Embryonic facial prominence (tissue), 1 donor: ENCODE results near the gene C4orf50.
"Not testable (repeated sequence)": the region's sequence is repeated elsewhere in the genome, so short reads cannot be mapped to it uniquely, and the experiment has no call there.

Experiments
- DNase-seq: peaks from one replicate; pipeline ENCODE4 v3.0.0-alpha.2; 2016; ENCODE audit errors: extremely low spot score

Gene C4orf50

DNA sequence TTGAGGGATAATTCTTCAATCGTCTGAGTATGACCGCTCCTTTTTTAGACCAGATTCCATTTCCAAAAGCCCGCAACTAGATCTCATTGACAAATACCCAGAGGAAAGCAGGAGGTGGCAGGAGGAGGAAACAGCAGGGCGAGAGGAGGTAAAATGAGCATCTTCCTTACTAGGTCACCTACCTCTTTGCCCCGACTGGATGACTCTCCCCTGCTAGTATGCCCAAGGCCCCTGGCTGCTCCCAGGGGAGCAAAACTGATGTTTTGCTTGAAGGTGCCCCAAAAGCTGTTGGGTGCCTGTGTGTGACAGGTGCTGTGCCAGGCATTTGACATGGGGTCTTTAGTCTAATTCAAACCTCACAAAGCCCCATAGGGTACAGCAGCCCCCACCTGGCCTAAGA is 48.9 kb downstream of the C4orf50 start:
- no peak for DNase-seq

DNA sequence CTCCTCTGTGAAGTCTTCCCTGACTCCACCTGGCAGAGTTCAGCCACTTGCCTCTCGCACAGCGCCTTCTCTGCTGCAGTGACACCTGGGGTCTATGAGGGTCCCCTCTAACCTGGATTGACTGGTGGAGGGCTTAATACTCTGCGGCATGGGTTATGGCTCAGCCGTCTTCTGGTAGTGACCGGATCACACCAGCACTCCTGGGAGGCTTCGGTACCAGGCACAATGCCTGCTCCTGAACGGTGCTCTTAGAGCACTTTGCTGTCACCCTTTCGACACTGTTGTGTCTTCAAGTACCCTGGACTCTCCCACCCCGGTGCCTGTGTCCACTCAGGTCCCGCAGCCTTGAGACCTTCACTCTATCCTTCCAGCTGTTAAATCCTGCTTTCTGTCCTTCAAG is 50.0 kb downstream of the C4orf50 start:
- DNase-seq = no peak

DNA sequence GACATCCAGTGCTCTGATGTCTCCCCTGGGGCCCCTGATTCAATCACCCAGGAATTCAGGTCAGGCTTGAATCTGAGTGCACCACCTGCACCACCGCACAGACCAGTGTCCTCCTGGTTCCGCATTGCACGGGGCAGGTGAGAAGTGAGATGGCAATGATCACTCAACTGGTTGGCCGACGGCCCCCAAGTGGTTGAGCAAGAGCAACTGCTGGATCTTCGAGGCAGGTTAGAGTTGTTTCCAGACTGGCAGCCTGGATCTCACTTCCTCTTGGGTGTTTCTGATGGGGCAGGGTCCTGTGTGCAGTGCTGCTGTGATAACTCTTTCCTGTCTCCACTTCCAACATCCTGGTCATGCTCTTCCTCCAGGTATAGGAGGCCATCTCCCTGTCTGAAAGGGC is 50.4 kb downstream of the C4orf50 start:
- no peak for DNase-seq

DNA sequence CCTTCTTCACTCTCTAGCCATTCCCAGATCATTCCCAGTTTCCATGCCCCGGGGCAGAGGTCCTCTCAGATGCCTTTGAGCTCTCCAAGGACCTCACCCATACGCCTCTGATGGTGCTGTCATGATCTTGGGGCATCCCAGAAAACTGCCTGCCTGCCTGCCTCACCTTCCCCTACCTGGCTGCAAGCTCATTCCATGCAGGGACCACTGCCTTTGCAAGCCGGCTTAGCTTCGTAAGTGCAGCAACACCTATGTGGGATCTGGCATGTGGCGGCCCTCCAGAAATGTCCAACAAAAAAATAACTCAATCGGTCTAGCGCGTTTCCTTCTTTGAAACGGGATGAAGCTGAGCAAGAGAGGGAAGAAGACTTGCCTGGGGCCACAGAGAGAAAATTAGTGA is 53.0 kb downstream of the C4orf50 start:
- no peak for DNase-seq

DNA sequence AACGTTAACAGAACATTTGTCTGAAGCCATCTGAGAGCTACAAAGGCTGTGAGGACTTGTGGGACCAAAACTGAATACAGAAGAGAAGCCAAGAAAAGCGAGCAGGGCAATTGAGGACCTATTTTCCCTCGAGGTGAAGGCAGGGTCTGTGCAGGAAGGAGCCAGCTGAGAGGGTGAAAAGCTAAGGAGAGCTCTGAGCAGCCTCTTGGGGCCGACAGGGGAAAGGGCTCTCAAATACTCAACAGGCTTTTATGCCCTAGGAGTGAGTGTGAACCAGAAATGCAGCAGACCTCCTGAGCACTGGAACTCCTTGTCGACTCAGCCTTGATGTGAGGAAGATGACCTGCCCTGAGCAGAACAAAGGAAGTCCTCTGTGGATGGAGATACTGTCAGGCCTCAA is 54.2 kb downstream of the C4orf50 start:
- no peak for DNase-seq

DNA sequence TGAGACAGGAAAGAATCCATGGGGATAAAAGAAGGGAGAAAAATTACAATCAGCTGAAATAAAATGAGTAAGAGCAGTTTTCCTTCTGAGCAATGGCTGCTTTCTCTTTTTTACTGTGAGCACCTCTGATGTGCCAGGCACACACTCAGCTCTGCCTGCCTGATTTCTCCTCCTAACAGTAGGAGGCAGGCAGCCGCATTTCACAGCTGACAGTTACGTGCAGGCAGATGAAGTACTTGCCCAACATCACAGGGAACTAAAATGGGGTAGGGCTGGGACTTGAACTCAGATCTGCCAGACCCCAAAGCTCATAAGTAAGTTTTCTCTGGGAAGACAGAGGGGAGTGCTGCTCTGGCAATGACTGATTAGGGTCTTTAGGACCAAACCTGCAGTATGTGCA is 54.6 kb downstream of the C4orf50 start:
- DNase-seq = no peak

DNA sequence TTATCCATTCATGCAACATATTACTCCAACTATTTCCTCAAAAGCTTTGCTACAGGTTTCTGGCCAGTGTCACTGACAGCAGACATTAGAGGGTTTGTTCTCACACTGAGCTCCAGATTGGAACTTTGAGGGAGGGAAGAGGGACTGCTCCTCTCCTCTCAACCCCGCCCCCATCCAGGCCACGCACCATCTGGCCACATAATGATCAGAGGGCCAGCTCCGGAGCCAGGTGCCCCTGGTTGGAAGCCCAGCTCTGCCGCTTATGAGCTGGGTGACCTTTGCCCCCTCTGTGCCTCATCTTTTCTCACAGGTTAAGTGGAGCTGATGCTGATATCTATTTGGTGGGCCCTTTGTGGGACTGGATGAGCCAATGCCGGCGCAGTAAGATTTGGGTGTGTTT is 55.8 kb downstream of the C4orf50 start:
- DNase-seq = no peak

DNA sequence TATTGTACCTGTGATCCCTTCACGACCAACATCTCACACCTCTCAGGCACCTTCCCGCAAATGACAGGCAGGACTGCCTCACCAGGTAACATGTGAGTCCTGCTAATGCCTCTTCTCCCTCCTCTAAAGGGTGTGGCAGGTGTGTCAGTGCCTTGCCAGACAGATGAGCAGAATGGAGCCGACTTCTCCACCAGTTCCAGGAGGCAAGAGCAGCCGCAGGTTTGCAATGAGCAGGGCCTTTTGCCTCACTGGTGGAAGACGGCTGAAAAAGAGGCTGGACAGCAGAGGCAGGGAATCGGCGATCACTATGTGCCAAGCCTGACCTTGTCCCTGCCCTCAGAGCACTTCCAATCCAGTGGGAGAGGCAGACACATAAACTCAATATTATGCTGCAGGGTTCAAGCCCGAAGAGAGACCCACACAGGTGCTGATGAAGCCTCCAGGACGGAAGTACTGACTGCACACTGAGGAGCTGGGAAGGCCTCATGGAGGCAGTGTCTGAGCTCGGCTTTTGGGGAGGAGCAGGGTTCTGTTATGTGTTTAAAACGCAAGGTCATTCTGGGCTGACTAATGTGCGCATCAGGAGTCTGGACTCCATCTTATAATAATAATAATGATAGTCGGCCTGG is 57.9 kb downstream of the C4orf50 start:
- no peak for DNase-seq

DNA sequence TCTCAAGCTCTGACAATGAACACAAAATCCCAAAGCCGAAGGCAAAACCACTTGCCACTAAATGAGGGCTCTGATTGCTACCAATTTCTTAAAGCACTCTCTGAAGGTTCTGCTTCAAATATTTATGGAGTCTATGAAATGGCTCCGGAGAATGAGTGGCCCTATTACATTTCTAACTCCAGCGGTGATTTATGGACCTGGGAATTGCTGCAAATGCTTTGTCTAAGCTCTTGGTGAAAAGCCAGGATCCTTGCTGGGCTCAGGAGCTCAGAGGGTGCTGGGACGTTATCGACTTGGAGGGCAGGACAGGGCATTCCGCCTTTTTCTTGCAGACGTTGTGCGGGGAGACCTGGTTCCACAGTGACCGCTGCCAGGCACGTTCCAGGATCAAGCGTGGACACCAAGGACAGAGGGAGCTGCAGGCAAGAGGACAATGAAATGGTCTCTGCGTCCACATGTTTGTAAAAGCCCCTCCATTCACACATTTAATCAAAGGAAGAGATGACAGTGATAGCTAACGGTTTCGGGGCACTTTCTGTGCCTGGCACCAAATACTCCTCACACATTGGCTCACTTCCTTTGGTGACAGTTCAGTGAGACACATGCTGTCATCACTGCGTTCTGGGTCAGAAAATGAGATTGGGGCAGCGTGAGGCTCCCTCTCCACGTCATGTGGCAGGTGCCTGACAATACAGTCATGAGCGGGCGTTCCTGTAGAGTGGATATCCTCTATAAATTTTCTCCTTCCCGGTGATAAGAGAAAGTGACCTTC is 58.8 kb downstream of the C4orf50 start:
- no peak for DNase-seq

DNA sequence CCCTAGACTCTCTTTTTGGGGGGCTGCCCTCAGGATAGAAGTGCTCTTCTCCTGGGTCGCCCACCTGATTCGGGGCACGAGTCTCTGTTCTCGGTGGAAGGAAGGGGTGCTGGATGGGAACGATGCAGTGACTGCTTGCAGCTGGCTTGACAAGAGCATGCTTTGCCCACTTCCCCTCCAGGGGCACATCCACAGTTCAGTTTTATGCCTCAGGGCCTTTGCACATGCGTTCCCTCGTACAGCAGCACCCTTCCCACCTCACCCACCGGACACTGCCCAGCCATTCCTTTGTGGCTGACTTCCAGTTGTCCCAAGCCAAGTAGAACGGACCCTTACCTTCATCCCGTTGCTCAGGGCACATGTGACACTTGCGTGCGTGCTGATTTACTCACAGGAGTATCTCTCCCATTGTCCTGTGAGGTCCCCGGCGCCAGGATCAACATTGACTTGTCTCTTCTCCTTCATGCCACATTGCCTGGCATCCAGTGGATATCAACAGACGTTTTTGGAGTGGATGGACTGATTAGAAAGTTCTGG is 60.0 kb downstream of the C4orf50 start:
- DNase-seq = no peak

DNA sequence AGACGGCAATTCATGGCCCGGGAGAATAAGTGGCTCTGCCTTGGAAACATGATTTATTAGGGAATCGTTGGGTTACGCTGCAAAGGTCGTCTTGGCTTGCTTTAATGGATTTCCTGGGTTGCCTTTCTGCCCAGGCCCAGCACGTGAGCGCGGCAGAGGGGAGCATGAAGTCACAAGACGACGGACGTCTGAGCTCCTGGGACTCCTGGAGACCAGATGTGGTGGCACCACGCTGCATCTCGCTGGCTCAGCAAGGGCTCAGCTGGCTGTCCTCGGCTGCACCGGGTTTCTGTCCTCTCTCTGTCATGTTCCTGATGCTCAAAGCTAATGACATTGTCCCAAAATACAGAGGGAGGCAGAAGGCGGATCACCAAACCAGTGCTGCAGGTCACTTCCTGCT is 61.2 kb downstream of the C4orf50 start:
- no peak for DNase-seq

DNA sequence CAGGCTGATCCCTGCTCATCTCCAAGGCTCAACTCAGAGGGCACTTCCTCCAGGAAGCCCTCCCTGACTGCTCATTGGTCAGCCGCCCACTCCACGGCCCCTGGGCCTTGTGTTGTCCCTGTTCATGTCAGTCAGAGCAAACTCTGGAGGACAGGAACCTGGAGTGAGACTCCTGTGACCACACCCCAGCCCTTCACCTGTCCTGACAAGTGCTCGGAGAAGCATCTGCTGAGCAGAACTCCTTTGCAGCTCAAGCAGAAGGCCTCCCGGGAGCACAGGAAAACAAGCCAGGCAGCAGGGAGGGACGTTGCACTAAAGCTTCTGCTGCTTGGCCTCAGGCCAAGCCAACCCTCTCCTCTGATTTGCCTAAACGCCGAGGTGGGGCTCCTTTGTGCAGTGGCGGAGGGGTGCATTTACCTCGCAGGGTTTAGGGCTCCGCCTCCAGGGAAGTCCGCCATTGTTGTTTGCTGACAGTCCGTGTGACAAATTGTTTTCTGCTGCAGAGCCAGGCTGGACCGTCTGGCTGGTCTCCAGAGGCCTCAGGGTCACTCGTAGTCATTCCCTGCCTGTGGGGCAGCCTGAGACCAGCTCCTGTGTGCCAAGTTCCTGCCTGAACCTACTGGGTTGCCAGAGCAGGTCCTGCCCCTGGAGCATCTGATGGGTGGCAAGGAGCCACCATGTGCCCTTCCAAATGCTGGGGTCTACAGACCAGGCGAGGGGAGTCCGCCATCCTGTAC is 61.8 kb downstream of the C4orf50 start:
- DNase-seq = peak; percentile 8

DNA sequence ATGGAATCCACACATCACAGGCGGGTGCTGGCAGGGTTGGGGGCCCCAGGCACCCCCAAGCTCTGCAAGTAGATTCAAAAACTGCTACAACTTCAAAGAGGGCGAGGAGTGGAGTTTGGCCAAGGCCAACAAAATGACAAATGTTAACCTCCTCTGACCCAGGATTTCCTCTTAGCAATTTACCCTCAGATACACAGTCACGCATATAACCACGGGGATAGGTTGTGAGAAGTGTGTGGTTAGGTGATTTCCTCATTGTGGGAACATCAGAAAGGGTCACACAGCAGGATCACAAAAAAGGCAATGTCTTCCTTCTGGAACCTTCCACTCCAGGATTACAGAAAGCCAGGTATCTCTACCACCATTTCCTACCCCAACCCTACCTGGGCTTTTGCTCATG is 62.4 kb downstream of the C4orf50 start:
- no peak for DNase-seq

DNA sequence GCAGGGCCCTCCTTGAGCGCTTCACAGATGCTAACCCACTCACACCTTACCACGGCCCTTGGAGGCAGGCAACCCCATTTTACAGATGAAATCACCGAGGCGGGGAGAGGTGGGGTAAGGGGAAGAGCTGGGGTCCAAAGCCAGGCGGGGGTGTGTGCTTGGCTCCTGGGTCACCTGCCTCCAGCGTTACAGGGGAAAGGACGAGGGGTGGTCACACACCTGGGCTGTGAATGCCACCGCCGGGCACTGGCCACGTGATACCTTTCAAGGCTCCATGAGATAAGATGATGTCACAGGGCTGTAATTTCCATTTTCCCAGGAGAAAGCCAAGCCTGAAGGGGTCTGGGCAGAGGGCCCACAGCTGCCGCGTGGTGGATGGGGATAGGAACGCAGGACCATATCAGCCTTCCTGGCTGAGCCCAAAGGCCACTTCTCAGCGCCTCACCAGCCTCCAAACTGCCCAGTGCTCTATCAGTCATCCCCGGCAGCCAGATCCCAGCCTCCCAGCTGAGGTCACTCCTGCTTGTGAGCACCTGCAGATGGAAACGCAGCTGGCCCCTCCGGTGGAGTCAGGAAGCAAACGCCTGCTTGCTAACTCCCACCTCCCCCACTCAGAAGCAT is 62.9 kb downstream of the C4orf50 start:
- no peak for DNase-seq

DNA sequence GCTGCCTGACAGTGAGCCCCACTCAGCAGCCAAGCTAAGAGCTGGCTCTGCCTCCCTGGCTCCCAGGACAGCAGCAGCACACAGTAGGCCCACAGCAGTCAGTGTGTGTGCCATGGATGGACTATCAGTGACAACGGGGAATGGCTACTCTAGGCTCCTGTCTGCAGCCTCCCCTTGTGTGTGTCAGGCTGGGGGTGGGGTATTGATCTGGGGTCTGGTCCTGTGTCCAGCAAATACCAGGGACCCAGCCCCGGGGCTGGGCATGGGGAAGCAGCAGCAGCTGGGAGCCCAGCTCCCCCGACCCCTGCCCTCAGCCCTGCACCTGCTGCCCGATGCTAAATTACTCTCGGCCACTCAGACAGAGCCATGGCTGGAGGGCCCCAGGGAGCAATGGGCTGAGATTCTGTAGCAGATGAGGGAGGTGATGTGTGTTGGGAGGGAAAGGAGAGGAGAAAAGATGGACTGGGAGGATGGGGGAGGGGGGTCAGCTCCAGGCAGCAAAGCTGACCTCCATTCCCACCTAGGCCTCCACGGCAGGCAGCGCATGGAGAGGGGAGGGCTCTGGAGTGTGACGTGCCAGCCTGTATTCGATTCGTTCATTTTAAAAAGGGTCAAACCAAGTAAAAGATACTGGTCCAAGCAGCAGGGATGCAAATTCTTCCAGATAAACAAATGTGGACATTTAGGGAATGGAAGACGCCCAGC is 64.0 kb downstream of the C4orf50 start:
- DNase-seq = no peak

DNA sequence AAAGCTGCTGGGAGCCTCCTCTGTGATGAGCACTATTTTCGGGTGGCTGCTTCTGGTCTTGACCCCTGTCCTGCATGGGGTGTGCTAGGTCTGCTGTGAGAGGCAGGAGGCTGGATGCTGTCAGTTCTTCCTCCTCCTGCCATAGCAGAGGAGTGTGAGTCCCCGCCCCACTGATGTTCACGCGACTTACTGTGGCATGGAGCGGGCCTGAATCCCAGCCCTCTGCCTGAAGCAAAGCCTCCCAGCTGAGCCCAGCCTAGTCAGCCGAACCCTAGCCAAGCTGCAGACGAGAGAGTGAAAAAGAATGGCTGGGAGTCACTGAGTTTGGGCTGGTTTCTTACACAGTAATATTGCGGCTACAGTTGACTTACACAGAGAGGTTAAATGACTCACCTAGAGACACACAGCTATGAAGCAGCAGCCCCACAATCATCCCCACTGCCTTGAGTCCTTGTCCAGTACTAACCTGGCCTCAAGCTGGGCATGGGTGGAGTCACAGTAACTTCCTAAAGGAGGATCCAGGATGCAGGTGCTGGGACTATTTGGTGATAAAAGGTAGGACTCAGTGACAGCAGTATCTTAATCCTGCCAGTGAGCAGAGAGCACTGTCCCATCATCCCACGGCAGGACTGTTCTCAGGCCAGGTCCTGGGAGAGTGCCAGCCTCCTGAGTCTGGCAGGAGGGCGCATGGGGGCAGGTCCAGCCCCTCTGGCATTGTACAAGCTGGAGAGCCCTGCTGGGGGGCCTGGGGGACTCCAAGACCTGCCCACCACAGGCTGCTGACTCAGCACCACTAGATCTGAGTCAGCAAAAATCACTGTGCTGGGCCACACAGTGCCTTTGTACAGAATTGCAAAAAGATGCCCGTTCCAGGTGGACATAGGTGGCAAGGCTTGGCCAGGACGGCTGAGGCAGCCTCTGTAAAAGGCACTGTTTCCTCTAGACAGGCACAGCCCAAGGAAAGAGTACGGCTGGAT is 65.0 kb downstream of the C4orf50 start:
- no peak for DNase-seq

DNA sequence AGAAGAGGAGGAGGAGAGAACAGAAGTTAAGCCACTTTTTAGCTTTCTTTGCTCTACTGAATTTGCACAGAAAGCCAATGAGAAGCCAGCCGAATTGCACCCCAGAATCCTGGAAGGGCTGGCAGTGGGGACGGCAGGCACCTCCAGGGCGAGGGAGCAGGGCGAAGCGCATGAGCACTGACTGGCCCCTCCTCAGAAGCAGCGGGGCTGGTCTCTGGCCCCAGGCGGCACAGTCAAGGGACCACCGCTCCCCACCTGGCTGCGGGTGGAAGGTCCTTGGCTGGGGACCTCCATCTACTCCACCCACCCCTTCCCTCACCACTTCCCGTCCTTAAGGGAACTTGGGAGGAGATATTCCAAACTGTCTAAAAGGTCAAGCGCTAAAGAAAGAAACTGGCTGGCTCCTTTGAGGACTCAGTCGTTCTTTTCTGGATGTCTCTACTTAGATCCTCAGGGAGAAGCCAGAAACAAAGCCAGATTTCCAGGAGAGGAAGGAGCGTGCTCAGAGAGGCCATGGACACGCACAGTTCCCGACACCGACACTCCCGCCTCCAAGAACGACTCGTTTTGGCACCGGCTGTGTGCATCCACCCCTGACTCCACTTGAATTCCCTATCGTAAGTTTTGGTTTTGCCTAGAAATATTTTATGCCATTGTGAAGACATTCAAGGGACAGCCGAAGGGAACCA is 65.8 kb downstream of the C4orf50 start:
- no peak for DNase-seq

DNA sequence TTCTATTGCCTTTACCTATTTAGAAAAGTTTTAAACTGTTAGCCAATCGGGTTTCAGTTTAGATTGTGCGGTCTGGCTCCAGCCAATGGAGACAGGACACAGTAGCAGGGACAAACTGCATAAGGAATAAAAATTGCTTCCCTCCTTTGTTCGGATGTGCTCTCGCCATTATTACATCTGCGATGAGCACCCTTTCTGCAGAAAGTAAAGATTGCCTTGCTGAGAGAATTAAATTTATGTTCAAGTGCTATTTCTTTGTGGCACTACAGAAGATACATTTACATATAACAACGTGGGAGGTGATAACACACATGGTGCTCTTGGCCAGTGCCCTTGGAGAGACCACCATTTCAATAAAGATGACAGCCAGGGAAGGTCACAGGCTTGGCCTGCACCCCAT is 71.6 kb downstream of the C4orf50 start:
- not testable (repeated sequence) for DNase-seq

DNA sequence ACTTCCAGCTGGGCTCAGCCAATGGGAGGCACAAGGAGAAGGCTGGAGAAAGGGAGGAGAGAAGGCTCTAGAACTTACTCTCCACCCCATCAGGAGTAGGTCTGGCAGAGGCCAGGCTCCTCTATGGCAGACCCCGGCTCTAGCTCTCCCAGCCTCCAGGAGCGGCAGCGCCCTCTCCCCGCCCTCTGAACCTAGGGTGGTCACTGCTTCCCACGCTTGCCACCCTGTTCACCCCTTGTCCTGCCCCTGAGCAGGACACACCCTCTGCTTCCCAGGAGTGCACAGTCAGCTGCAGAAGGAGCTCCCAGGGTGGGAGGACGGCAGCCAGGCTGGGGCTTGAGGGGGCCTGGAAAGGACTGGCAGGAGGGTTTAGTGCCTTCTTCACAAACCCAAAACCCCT is 72.3 kb downstream of the C4orf50 start:
- DNase-seq = no peak

DNA sequence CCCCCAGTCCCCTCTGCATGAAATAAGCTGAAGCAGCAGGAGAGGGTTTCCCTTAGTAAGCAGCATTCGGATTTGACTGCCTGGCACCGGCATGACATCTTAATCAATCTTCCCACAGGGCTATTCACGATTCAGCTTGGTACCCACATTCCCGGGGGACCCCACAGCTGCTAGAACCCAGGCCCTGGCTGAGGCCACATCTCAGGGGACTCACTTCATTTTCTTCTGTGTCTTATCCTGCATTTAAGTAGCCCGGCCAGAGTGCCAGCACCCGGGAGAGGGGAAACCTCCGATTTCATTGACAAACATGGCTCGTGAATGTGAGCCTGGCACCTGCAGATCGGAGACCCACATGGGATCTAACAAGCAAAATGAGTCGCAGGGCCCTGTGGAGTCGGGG is 73.1 kb downstream of the C4orf50 start:
- no peak for DNase-seq
